Stimulated activated CD8-positive, alpha-beta memory T cell treated with anti-CD3 and anti-CD28 coated beads, Interleukin-7, amount 100 ng/mL, for 24 hours (primary cell): ENCODE results near the gene FAM221B.

ENCODE experiments used
- DNase-seq: peaks from one replicate; pipeline ENCODE4 v3.0.0-alpha.2; 2020; ENCODE audit warnings: low read depth

The FAM221B gene

GRCh38 chr9:35847792-35848572 lies 19.4 kb upstream of the FAM221B start:
- DNase-seq: no peak

- DNase-seq: no peak
Measured at GRCh38 chr9:35845824-35846771, 17.6 kb upstream of the FAM221B start.

GRCh38 chr9:35844628-35845270 lies 16.2 kb upstream of the FAM221B start:
- no peak for DNase-seq

- DNase-seq: no peak
Measured at GRCh38 chr9:35842795-35843194, 14.3 kb upstream of the FAM221B start.

- no peak for DNase-seq
Measured at GRCh38 chr9:35842020-35842745, 13.7 kb upstream of the FAM221B start.

GRCh38 chr9:35841645-35841900 lies 13.0 kb upstream of the FAM221B start:
- no peak for DNase-seq

GRCh38 chr9:35840881-35841644 lies 12.5 kb upstream of the FAM221B start:
- DNase-seq: no peak

- DNase-seq: no peak
Measured at GRCh38 chr9:35839926-35840325, 11.4 kb upstream of the FAM221B start.

GRCh38 chr9:35836595-35836994 lies 8.1 kb upstream of the FAM221B start:
- no peak for DNase-seq

GRCh38 chr9:35835766-35836165 lies 7.2 kb upstream of the FAM221B start:
- DNase-seq: no peak

- no peak for DNase-seq
Measured at GRCh38 chr9:35835216-35835632, 6.7 kb upstream of the FAM221B start.

- DNase-seq: no peak
Measured at GRCh38 chr9:35834260-35835215, 6.0 kb upstream of the FAM221B start.

GRCh38 chr9:35832814-35833213 lies 4.3 kb upstream of the FAM221B start:
- no peak for DNase-seq

- DNase-seq: no peak
Measured at GRCh38 chr9:35831040-35831439, 2.5 kb upstream of the FAM221B start.

- DNase-seq: no peak
Measured at GRCh38 chr9:35829764-35830096, 1.2 kb upstream of the FAM221B start.

GRCh38 chr9:35829084-35829763 lies 692 bp upstream of the FAM221B start, which contains the start of gene TMEM8B:
Gene TMEM8B, plus strand, starts transcription at chr9:35829228. Its CDS starts 220 bp downstream, at chr9:35829448.
- DNase-seq: peak; percentile 92

GRCh38 chr9:35827486-35827885 lies 1.0 kb downstream of the FAM221B start:
- no peak for DNase-seq

GRCh38 chr9:35826071-35826701 lies 2.3 kb downstream of the FAM221B start:
- no peak for DNase-seq

GRCh38 chr9:35822926-35823325 lies 5.6 kb downstream of the FAM221B start:
- DNase-seq: no peak
